ENCODE data around the gene TMEM203. TPM values are rescaled to one million over a fixed set of nuclear protein-coding genes. Genes with fewer than 3 reads are reported as not detected.

Gene TMEM203
- total and polyA plus RNA-seq, 5 donors from 2014 or later: 20.7 to 148 (median 118) TPM

- no peaks in the 10 kb centered on the region for H3K27me3 Mint-ChIP-seq
- no peaks in the 10 kb centered on the region for H3K36me3 Mint-ChIP-seq
- Histone ChIP-seq H3K4me3 (ENCODE audit: low read depth, low read length) (no peak overlapping the region), H3K27ac (ENCODE audit: insufficient read depth, low read length, poor library complexity, severe bottlenecking) (no peak overlapping the region), H3K36me3 (ENCODE audit: control insufficient read depth, insufficient read depth, low read length) (no peaks in the 10 kb centered on the region), H3K9me3 (ENCODE audit: control insufficient read depth in 2 of 2, low read length in 2 of 2) (no peaks in the 10 kb centered on the region), H3K27me3 (ENCODE audit: control insufficient read depth, insufficient read depth, low read length) (no peaks in the 10 kb centered on the region), H3K4me1 (ENCODE audit: control insufficient read depth, insufficient read depth, low read length, poor library complexity, severe bottlenecking) (peaks cover 25% of the 10 kb centered on the region)
- H3K9me3 Mint-ChIP-seq: no peaks in the 10 kb centered on the region
- H3K4me3 Mint-ChIP-seq: no peak overlapping the region
- H3K4me1 Mint-ChIP-seq: peaks cover 0 to 10% (median 0%) of the 10 kb centered on the region in 4 donors
- no peak for DNase-seq
- no peak for ATAC-seq (ENCODE audit: low read depth in 2 of 2)
- H3K27ac Mint-ChIP-seq: no peak overlapping the region
Observed at GRCh38 chr9:137233143-137233980, 27.9 kb upstream of the TMEM203 start.

- Histone ChIP-seq H3K27ac (ENCODE audit: insufficient read depth, low read length, poor library complexity, severe bottlenecking) (no peak overlapping the region), H3K36me3 (ENCODE audit: control insufficient read depth, insufficient read depth, low read length) (no peaks in the 10 kb centered on the region), H3K4me1 (ENCODE audit: control insufficient read depth, insufficient read depth, low read length, poor library complexity, severe bottlenecking) (peaks cover 22% of the 10 kb centered on the region), H3K9me3 (ENCODE audit: control insufficient read depth in 2 of 2, low read length in 2 of 2) (no peaks in the 10 kb centered on the region), H3K4me3 (ENCODE audit: low read depth, low read length) (no peak overlapping the region), H3K27me3 (ENCODE audit: control insufficient read depth, insufficient read depth, low read length) (no peaks in the 10 kb centered on the region)
- Mint-ChIP-seq H3K27me3 (peaks cover 3% of the 10 kb centered on the region), H3K27ac (no peak overlapping the region), H3K4me3 (no peak overlapping the region), H3K36me3 (no peaks in the 10 kb centered on the region), H3K9me3 (no peaks in the 10 kb centered on the region), H3K4me1 (peaks cover 0 to 10% (median 3%) of the 10 kb centered on the region in 4 donors)
- ATAC-seq (ENCODE audit: low read depth in 2 of 2) (no peak), DNase-seq (no peak)
Observed at GRCh38 chr9:137232510-137232909, 27.1 kb upstream of the TMEM203 start.

DNA sequence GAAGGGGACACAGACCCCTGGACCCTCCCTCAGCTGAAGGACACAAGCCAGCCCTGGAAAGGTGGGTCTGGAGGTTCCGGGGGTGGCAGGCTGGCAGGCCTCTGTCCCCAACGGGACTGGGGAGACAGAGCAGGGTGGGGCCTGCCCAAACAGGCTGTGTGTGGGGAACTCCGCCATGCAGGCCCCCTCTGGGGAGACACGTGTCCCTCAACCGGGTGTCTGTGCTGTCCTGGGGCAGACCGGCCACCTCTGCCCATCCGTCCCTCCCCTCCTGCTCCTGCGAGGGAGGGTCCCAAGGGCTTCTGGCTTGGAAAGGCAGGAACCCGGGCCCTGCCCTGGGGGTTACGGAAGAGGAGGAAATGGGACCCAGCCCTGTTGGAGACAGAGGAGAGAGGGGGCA lies 26.7 kb upstream of the TMEM203 start:
- DNase-seq (no peak), ATAC-seq (ENCODE audit: low read depth in 2 of 2) (no peak)
- H3K27me3 Mint-ChIP-seq: peaks cover 5% of the 10 kb centered on the region
- no peaks in the 10 kb centered on the region for H3K36me3 ChIP-seq (ENCODE audit: control insufficient read depth, insufficient read depth, low read length)
- no peaks in the 10 kb centered on the region for H3K36me3 Mint-ChIP-seq
- H3K9me3 ChIP-seq (ENCODE audit: control insufficient read depth in 2 of 2, low read length in 2 of 2): no peaks in the 10 kb centered on the region
- no peaks in the 10 kb centered on the region for H3K9me3 Mint-ChIP-seq
- H3K4me3 Mint-ChIP-seq: no peak overlapping the region
- H3K27me3 ChIP-seq (ENCODE audit: control insufficient read depth, insufficient read depth, low read length): no peaks in the 10 kb centered on the region
- H3K4me1 Mint-ChIP-seq: peaks cover 0 to 9% (median 4%) of the 10 kb centered on the region in 4 donors
- no peak overlapping the region for H3K27ac Mint-ChIP-seq
- no peak overlapping the region for H3K27ac ChIP-seq (ENCODE audit: insufficient read depth, low read length, poor library complexity, severe bottlenecking)
- H3K4me3 ChIP-seq (ENCODE audit: low read depth, low read length): no peak overlapping the region
- peaks cover 21% of the 10 kb centered on the region for H3K4me1 ChIP-seq (ENCODE audit: control insufficient read depth, insufficient read depth, low read length, poor library complexity, severe bottlenecking)

GRCh38 chr9:137231372-137232039 lies 26.1 kb upstream of the TMEM203 start:
- H3K27ac Mint-ChIP-seq: no peak overlapping the region
- H3K9me3 Mint-ChIP-seq: no peaks in the 10 kb centered on the region

GRCh38 chr9:137230705-137231371 lies 25.4 kb upstream of the TMEM203 start, which contains the start of gene SLC34A3:
TSS of gene SLC34A3 (plus strand) at chr9:137230901. CDS start at chr9:137231703, 802 bp downstream.
- H3K27ac Mint-ChIP-seq: no peak within 1 kb of the TSS
- H3K4me3 Mint-ChIP-seq: no peak within 1 kb of the TSS
- Histone ChIP-seq H3K27ac (ENCODE audit: insufficient read depth, low read length, poor library complexity, severe bottlenecking) (no peak within 1 kb of the TSS), H3K9me3 (ENCODE audit: control insufficient read depth in 2 of 2, low read length in 2 of 2) (no peaks in the 10 kb centered on the region), H3K27me3 (ENCODE audit: control insufficient read depth, insufficient read depth, low read length) (no peaks in the 10 kb centered on the region), H3K4me1 (ENCODE audit: control insufficient read depth, insufficient read depth, low read length, poor library complexity, severe bottlenecking) (peaks cover 8% of the 10 kb centered on the region), H3K36me3 (ENCODE audit: control insufficient read depth, insufficient read depth, low read length) (no peaks in the 10 kb centered on the region), H3K4me3 (ENCODE audit: low read depth, low read length) (no peak within 1 kb of the TSS)
- no peak for ATAC-seq (ENCODE audit: low read depth in 2 of 2)
- no peak for DNase-seq
- H3K9me3 Mint-ChIP-seq: no peaks in the 10 kb centered on the region
- H3K27me3 Mint-ChIP-seq: peaks cover 5% of the 10 kb centered on the region
- peaks cover 0 to 6% (median 3%) of the 10 kb centered on the region in 4 donors for H3K4me1 Mint-ChIP-seq
- H3K36me3 Mint-ChIP-seq: no peaks in the 10 kb centered on the region

More at GRCh38 chr9:137231372-137232039, 26.1 kb upstream of the TMEM203 start:
- peaks cover 15% of the 10 kb centered on the region for H3K4me1 ChIP-seq (ENCODE audit: control insufficient read depth, insufficient read depth, low read length, poor library complexity, severe bottlenecking)
- DNase-seq (no peak), ATAC-seq (ENCODE audit: low read depth in 2 of 2) (no peak)
- H3K27me3 Mint-ChIP-seq: peaks cover 5% of the 10 kb centered on the region
- no peak overlapping the region for H3K4me3 ChIP-seq (ENCODE audit: low read depth, low read length)
- H3K36me3 Mint-ChIP-seq: no peaks in the 10 kb centered on the region
- no peaks in the 10 kb centered on the region for H3K27me3 ChIP-seq (ENCODE audit: control insufficient read depth, insufficient read depth, low read length)
- H3K9me3 ChIP-seq (ENCODE audit: control insufficient read depth in 2 of 2, low read length in 2 of 2): no peaks in the 10 kb centered on the region
- no peaks in the 10 kb centered on the region for H3K36me3 ChIP-seq (ENCODE audit: control insufficient read depth, insufficient read depth, low read length)
- peaks cover 0 to 6% (median 3%) of the 10 kb centered on the region in 4 donors for H3K4me1 Mint-ChIP-seq
- no peak overlapping the region for H3K4me3 Mint-ChIP-seq
- H3K27ac ChIP-seq (ENCODE audit: insufficient read depth, low read length, poor library complexity, severe bottlenecking): no peak overlapping the region

- Histone ChIP-seq H3K4me1 (ENCODE audit: control insufficient read depth, insufficient read depth, low read length, poor library complexity, severe bottlenecking) (peaks cover 4% of the 10 kb centered on the region), H3K27ac (ENCODE audit: insufficient read depth, low read length, poor library complexity, severe bottlenecking) (no peak overlapping the region), H3K36me3 (ENCODE audit: control insufficient read depth, insufficient read depth, low read length) (no peaks in the 10 kb centered on the region), H3K4me3 (ENCODE audit: low read depth, low read length) (no peak overlapping the region), H3K9me3 (ENCODE audit: control insufficient read depth in 2 of 2, low read length in 2 of 2) (no peaks in the 10 kb centered on the region), H3K27me3 (ENCODE audit: control insufficient read depth, insufficient read depth, low read length) (no peaks in the 10 kb centered on the region)
- peaks cover 5% of the 10 kb centered on the region for H3K27me3 Mint-ChIP-seq
- no peak overlapping the region for H3K4me3 Mint-ChIP-seq
- peaks cover 0 to 6% (median 3%) of the 10 kb centered on the region in 4 donors for H3K4me1 Mint-ChIP-seq
- H3K36me3 Mint-ChIP-seq: no peaks in the 10 kb centered on the region
- no peak for DNase-seq
- H3K27ac Mint-ChIP-seq: no peak overlapping the region
- ATAC-seq (ENCODE audit: low read depth in 2 of 2): no peak
- no peaks in the 10 kb centered on the region for H3K9me3 Mint-ChIP-seq
Observed at GRCh38 chr9:137229903-137230704, 24.7 kb upstream of the TMEM203 start.
